WI38 (cell line): ENCODE data around the gene CYLD.

Experiments used
- H3K4me3 ChIP-seq: 2 replicates; pipeline ENCODE4 v1.5.1; 2011; ENCODE audit warnings: low read depth, mild to moderate bottlenecking, control low read depth, low read length
- CTCF ChIP-seq: IDR thresholded peaks from 2 replicates; pipeline ENCODE4 v1.5.1; 2012; ENCODE audit warnings: low read depth, mild to moderate bottlenecking, control low read depth, low read length

The CYLD gene

GRCh38 chr16:50781043-50781442 is 39.2 kb downstream of the CYLD start:
- TF ChIP-seq CTCF, result no peak
- no peak overlapping the region for H3K4me3 ChIP-seq

- H3K4me3 ChIP-seq, result no peak overlapping the region
- no peak for TF ChIP-seq CTCF
Observed at GRCh38 chr16:50781518-50781917, 39.6 kb downstream of the CYLD start.

GRCh38 chr16:50789757-50790156 is 47.9 kb downstream of the CYLD start:
- no peak overlapping the region for H3K4me3 ChIP-seq
- TF ChIP-seq CTCF, result no peak

GRCh38 chr16:50791522-50791921 is 49.6 kb downstream of the CYLD start:
- H3K4me3 ChIP-seq, result no peak overlapping the region
- no peak for TF ChIP-seq CTCF

- TF ChIP-seq CTCF, result no peak
- no peak overlapping the region for H3K4me3 ChIP-seq
Observed at GRCh38 chr16:50796829-50797228, 54.9 kb downstream of the CYLD start.

- TF ChIP-seq CTCF, result no peak
- no peak overlapping the region for H3K4me3 ChIP-seq
Observed at GRCh38 chr16:50797456-50797855, 55.6 kb downstream of the CYLD start.

GRCh38 chr16:50800074-50800473 is 58.2 kb downstream of the CYLD start:
- TF ChIP-seq CTCF, result no peak
- no peak overlapping the region for H3K4me3 ChIP-seq
